KOPT-K1 (cell line): ENCODE data around the gene CLSTN2.

Experiments
- H3K27ac ChIP-seq: fragments of 200-600 bp; sonication (generic); 2 replicates; pipeline ENCODE4 v1.5.1; 2016; ENCODE audit warnings: antibody characterized with exemption, mild to moderate bottlenecking, low read depth, low read length; ENCODE audit not compliant: poor library complexity, severe bottlenecking
- H3K36me3 ChIP-seq: fragments of 200-600 bp; sonication (generic); 2 replicates; pipeline ENCODE4 v1.5.1; 2017; ENCODE audit warnings: antibody characterized with exemption, mild to moderate bottlenecking, low read length, moderate library complexity; ENCODE audit not compliant: insufficient read depth
- H3K9me3 ChIP-seq: fragments of 200-600 bp; sonication (generic); 2 replicates; pipeline ENCODE4 v1.5.1; 2017; ENCODE audit warnings: antibody characterized with exemption, low read length, mild to moderate bottlenecking; ENCODE audit not compliant: insufficient read depth, poor library complexity, severe bottlenecking

The CLSTN2 gene

DNA sequence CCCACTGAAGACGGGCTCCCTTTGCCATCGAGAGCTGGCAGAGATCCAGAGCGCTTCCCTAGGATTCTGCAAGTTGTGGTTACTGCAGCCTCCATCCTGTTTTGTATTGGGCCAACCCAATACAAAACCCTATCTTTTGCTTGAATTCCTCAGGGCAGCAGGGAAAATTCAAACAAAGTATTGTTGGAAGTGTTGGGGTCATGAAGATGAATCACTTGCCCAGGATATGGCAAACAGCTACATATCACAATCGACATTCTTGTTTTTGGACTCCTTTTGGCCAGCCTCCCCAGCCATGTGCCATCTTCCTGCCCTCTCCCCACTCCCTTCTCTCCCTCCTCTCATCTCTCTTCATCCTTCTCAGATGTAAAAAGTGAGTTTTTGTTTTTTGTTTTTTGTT, 642.9 kb downstream of the CLSTN2 start:
- Histone ChIP-seq H3K27ac (no peak overlapping the region), H3K9me3 (no peaks in the 10 kb centered on the region), H3K36me3 (no peaks in the 10 kb centered on the region)

DNA sequence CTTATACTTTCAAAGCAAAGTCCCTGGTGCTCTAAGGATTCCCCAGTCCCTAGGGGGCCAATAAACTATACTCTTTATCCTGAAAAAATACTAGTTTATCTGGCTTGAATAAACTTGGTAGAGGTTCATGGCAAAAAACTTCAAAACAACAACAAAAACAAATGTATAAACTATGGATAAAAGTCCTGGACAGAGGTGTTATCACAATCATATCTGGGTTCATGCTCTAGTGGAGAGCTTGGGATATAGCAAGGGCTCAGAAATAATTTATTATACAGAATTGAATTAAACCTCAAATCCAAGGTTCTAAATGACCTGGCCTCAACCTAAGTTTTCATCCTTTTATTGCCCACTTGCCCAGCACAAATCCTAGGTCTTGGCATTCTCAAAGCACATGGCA, 644.3 kb downstream of the CLSTN2 start:
- no peak overlapping the region for H3K27ac ChIP-seq
- H3K9me3 ChIP-seq: no peaks in the 10 kb centered on the region
- no peaks in the 10 kb centered on the region for H3K36me3 ChIP-seq

DNA sequence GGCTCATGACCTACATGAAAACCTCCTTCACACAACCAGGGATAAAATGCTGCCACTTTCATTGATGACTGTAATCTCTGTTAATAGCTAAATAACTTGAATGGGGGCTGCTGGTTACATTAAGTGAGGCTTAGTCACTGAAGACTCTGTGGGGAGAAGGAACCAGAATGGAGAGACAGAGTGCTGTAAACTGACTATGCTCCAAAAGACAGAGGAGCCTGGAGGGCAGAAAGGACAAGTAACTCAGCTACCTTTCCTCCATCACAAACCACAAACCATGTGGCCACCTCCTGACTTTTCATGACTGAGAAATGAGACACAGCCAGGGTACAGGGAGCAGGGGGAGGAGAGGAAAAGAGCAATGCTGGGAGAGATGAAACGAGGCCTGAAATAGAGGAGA, 645.8 kb downstream of the CLSTN2 start:
- H3K9me3 ChIP-seq: no peaks in the 10 kb centered on the region
- no peak overlapping the region for H3K27ac ChIP-seq
- no peaks in the 10 kb centered on the region for H3K36me3 ChIP-seq

DNA sequence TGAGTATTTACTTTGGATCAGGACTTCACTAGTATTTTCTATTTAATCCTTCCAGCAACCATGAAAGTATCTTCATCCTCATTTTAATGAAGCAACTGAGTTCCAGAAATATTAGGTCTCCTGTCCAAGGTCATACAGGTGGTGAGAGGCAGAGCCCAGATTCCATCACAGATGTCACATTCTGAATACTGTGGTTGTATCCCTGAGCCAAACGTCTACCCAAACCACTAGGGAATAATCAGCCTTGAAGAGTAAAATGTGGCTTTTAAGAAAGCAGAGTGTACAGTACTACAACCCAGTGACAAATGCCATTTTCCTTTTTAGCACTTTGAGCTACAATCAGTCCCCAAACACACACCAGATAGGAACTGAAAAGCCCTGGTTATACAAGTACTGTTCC, 649.6 kb downstream of the CLSTN2 start:
- Histone ChIP-seq H3K36me3 (no peaks in the 10 kb centered on the region), H3K27ac (no peak overlapping the region), H3K9me3 (no peaks in the 10 kb centered on the region)

DNA sequence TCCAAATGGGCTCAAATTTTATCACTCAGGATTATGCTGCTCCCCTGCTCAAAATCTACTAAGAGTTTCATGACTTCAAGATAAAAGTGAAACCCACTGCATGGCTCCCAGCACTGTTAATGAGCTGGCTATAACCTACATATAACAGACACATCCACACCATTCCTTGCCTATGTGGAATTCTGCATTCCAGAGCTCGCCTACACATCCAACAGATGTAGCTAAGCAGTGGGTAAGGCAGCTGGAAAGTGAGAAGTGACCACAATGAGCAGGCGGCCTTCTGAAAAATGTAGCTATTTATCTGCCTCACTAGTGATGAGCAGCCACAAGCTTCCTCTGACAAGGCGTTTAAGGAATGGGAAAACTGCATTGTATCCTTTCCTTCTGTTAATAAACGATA, 650.8 kb downstream of the CLSTN2 start:
- Histone ChIP-seq H3K27ac (no peak overlapping the region), H3K36me3 (no peaks in the 10 kb centered on the region), H3K9me3 (no peaks in the 10 kb centered on the region)

DNA sequence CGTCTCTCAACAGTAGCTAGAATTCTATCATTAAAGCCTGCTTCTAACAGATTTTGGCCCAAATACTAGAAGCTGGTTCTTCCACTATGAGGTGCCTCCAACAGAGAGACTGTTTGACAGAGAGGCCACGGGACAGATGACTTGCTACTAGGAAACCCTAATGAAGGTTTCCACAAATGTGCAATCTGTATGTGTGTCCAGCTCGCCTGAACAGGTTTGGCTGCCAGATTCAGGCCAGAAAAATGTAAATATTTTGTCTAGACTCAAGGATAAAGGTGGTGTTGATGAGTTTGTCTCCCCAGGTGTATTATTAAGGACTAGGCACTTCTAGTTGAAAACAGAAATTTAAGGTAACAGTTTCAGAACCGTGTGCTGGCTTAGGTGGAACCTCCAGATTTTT, 651.3 kb downstream of the CLSTN2 start:
- H3K27ac ChIP-seq: no peak overlapping the region
- no peaks in the 10 kb centered on the region for H3K36me3 ChIP-seq
- no peaks in the 10 kb centered on the region for H3K9me3 ChIP-seq

DNA sequence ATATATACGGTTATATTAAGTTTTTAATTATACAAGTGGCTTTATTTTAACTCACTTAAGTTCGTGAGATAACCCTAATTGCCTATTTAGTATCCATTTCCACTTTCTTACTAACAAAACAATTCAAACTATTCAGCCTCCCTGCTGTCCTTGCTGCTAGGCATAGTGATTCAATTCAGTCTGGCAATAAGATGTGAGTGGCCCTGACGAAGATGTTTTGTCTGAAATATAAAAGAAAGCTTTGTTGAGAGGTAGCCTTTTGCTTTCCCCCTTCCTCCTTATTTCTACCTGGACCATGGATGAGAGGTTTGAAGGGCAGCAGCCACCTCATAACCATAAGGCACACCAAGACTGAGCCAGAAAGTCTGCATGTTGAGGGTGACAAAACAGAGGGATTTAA, 653.6 kb downstream of the CLSTN2 start:
- Histone ChIP-seq H3K27ac (no peak overlapping the region), H3K36me3 (no peaks in the 10 kb centered on the region), H3K9me3 (no peaks in the 10 kb centered on the region)

DNA sequence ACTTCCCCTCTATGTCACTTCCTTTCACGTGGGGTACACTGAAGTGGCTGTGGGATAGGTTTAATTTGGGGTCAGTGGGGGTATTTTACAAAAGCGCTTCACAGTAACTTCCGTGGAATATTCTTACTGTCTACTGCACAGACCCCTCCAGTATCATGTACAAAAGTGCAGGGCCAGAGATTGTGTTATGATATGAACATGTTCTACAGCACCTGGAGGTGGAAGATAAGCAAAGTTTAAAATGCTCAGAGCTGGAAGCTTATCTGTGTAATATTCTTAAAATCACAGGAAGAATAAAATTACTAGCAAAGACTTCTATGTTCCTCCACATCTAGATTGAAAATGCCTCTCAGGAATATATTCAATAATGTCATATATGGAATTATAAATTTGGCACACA, 658.8 kb downstream of the CLSTN2 start:
- H3K36me3 ChIP-seq: no peaks in the 10 kb centered on the region
- no peak overlapping the region for H3K27ac ChIP-seq
- H3K9me3 ChIP-seq: no peaks in the 10 kb centered on the region

DNA sequence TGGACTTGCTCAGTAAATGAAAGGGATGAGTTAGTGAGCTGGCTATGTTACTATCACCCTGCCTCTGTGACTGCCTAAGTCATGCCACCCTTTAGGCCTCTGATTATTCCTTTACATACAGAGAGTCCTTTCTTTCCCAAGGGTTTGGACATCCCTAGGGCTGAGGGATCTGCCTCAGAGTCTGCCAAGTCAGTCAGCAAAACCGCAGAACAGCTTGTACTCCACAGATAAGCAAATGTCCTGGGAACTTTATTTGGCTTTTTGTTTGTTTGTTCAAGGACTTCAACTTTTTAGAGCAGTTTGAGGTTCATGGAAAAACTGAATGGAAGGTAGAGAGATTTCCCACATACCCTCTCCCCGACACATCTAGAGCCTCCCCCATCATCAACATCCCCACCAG, 660.3 kb downstream of the CLSTN2 start:
- Histone ChIP-seq H3K9me3 (no peaks in the 10 kb centered on the region), H3K36me3 (no peaks in the 10 kb centered on the region), H3K27ac (no peak overlapping the region)

DNA sequence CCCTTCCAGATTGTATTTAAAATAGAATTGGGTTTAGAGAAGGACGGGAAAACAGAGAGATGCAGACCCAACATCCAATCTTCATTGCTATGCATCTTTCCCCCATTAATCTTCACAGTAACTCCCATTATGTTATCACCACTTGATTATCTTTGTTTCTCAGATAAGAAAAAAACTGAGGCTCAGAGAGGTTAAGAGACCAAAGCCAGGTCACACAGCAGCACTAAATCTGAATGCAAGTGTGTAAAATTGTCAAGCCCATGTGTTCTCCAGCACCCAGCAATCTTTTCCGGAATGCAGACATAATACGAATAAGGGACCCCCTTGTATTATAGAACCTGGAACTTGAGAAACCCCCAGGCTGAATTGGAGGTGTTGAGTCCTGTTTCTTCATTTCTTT, 662.4 kb downstream of the CLSTN2 start:
- H3K27ac ChIP-seq: no peak overlapping the region
- H3K36me3 ChIP-seq: no peaks in the 10 kb centered on the region
- no peaks in the 10 kb centered on the region for H3K9me3 ChIP-seq

DNA sequence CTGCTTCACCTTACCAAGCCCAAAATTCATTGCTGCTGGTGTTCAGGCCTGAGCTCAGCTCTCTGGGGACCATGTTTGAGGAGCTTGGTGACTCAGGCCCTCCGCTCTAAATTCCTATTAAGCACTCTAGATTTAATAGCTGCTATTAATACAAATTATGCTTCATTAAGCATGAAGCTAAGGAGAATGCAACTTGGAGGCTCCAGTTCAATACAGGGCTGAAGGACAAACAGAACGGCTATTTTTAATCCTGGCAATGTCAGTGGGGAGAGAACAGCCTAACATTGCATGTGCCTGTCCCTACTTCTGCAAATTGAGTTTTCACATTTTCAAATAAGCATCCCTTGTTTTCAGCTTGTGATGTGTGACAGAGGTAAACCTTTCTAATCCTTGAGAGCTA, 662.8 kb downstream of the CLSTN2 start:
- no peaks in the 10 kb centered on the region for H3K9me3 ChIP-seq
- no peak overlapping the region for H3K27ac ChIP-seq
- H3K36me3 ChIP-seq: no peaks in the 10 kb centered on the region

DNA sequence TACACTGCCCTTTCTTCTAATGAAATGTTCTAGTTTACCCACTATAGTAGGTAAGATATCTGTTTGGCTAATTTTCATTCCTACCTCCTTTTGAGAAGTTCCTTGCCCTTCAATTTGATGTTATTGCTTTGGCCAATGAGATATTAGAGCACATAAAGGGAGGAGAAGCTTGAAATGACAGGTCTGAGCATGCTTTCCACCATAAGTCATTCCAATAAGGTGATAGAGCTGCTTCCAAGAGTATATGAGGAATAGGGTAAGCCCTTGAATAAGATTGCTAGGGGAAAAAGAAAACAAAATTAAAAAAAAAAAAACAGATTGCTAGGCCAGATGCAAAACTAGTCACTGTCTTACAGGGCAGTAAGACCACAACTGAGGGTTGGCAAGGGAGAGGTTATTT, 664.0 kb downstream of the CLSTN2 start:
- no peaks in the 10 kb centered on the region for H3K36me3 ChIP-seq
- no peak overlapping the region for H3K27ac ChIP-seq
- H3K9me3 ChIP-seq: no peaks in the 10 kb centered on the region

DNA sequence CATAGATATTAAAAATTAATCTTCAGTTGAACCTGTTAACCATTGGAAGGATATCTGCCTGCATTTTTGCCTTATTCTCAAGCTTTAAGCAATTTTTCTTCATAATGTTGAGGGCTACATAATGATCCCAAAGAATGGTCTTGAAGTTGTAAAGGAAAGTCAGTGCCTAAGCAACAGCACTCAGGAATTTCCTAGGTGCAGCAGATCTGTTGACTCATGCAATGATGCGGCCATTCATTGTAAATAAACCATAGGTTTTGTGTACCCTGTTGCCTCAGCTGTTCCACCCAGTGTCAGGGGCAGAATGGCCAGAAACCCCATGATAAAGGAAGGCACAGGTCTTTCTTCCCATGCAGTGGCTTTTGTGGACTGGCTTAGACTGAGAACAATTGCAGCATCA, 664.5 kb downstream of the CLSTN2 start:
- Histone ChIP-seq H3K36me3 (no peaks in the 10 kb centered on the region), H3K9me3 (no peaks in the 10 kb centered on the region), H3K27ac (no peak overlapping the region)

DNA sequence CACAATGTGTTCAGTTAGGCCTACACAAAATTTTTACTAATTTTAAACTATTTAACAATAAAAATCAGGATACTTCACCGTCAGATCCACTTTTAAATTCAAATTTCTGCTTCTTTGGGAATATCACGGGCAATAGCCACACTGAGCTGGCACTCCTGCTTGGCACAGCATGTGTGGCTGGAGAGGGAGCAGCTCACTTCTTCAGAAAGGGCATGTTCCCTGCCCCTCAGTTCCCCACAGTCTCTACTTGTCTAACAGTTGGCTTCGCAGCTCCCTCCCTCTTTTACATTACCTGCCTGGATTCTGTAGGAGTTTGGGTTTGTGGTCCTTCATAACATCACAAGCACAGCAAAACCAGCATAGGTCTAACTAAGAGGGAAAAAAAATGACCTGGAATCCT, 666.9 kb downstream of the CLSTN2 start:
- no peaks in the 10 kb centered on the region for H3K9me3 ChIP-seq
- no peak overlapping the region for H3K27ac ChIP-seq
- no peaks in the 10 kb centered on the region for H3K36me3 ChIP-seq

DNA sequence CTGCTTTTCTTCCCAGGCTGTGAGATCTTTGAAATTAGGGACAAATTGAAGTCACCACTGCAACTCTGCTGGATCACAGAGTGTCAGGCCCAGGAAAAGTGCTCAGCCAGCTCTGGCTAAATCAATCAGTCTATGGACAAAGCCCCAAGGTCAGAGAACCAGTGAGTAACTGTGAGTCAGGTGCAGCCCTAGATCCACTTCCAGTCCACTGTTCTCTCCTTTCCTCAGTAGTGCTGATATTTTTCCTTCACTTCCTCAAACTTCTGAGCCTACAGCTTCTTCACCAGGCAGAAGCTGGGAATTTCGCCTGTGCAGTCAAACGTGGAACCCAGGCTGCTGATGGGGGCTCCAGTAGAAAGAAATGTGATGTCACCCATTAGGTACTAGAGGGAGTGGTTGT, 667.8 kb downstream of the CLSTN2 start:
- no peaks in the 10 kb centered on the region for H3K36me3 ChIP-seq
- H3K9me3 ChIP-seq: peaks cover 5% of the 10 kb centered on the region
- H3K27ac ChIP-seq: no peak overlapping the region

DNA sequence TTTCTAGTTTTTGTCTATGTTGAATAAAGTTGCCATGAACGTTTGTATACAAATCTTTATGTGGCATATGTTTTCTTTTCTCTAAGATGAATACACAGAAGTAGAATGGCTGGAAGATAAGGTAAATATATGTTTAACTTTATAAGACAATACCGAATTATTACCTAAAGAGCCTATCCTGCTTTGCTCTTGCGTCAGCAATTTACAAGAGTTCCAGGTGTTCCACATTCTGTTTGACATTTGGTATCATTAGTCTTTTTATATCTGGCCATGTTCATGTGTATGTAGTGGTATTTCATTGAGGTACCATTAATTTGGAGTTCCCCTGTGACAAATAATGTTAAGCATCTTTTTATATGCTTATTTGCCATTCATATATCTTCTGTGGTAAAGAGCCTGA, 668.8 kb downstream of the CLSTN2 start:
- Histone ChIP-seq H3K9me3 (peaks cover 5% of the 10 kb centered on the region), H3K36me3 (no peaks in the 10 kb centered on the region), H3K27ac (no peak overlapping the region)

DNA sequence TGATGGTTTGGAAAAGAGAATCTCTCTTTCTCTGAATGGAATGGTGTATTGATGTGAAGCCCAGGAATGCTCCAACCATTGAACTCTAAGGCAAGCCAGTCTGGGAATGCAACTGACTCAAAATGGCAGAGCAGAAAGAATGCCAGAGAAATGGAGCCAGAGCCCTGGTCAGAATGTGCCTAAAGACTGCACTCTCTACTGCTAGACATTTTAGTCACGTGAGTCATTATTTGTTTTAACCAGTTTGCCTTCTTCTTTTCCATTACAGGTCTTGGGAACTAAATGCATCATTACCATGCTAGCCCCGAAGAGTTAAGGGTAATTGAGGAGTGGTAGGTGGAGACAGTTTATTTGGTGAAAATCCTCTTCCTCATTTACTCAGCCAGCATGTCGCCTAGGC, 675.6 kb downstream of the CLSTN2 start:
- Histone ChIP-seq H3K27ac (no peak overlapping the region), H3K36me3 (no peaks in the 10 kb centered on the region), H3K9me3 (peaks cover 5% of the 10 kb centered on the region)
